Measurements from ENCODE around the gene TIMP3. TPM values are rescaled to one million over a fixed set of nuclear protein-coding genes. Genes with fewer than 3 reads are reported as not detected.

Gene TIMP3
- total RNA-seq, 1 donor from 2014 or later, result 116 TPM

- DNase-seq (ENCODE audit: low spot score), result no peak
- intact Hi-C loops (cut with DNase I), result loop anchor here (2.0 to 5.0 kb wide), 2 partner anchors 50 to 84 kb away; no protein-coding TSS in a partner anchor
These were observed 1.7 kb downstream of the TIMP3 start for GRCh38 chr22:32803020-32803737.

GRCh38 chr22:32803738-32804435 is 2.4 kb downstream of the TIMP3 start:
- DNase-seq (ENCODE audit: low spot score), result no peak
- intact Hi-C loops (cut with DNase I), result loop anchor here (2.0 to 5.0 kb wide), 2 partner anchors 49 to 83 kb away; no protein-coding TSS in a partner anchor

- intact Hi-C loops (cut with DNase I), result loop anchor here (5.0 kb wide), 1 partner anchor 83 kb away; no protein-coding TSS in a partner anchor
- DNase-seq (ENCODE audit: low spot score), result no peak
These were observed 3.2 kb downstream of the TIMP3 start for GRCh38 chr22:32804531-32805360.

- intact Hi-C loops (cut with DNase I), result no loop called here
- DNase-seq (ENCODE audit: low spot score), result no peak
These were observed 3.9 kb downstream of the TIMP3 start for GRCh38 chr22:32805361-32805881.

GRCh38 chr22:32806296-32806695 is 4.8 kb downstream of the TIMP3 start:
- intact Hi-C loops (cut with DNase I), result no loop called here
- DNase-seq (ENCODE audit: low spot score), result no peak

- intact Hi-C loops (cut with DNase I), result no loop called here
These were observed 6.5 kb downstream of the TIMP3 start for GRCh38 chr22:32808038-32808445.

GRCh38 chr22:32809786-32810554 is 8.5 kb downstream of the TIMP3 start:
- DNase-seq (ENCODE audit: low spot score), result no peak
- intact Hi-C loops (cut with DNase I), result no loop called here

More at GRCh38 chr22:32808038-32808445, 6.5 kb downstream of the TIMP3 start:
- no peak for DNase-seq (ENCODE audit: low spot score)

- intact Hi-C loops (cut with DNase I), result no loop called here
- no peak for DNase-seq (ENCODE audit: low spot score)
These were observed 9.1 kb downstream of the TIMP3 start for GRCh38 chr22:32810555-32811133.

GRCh38 chr22:32811788-32812545 is 10.5 kb downstream of the TIMP3 start:
- intact Hi-C loops (cut with DNase I), result no loop called here
- no peak for DNase-seq (ENCODE audit: low spot score)

GRCh38 chr22:32814285-32814860 is 12.9 kb downstream of the TIMP3 start:
- intact Hi-C loops (cut with DNase I), result no loop called here
- DNase-seq (ENCODE audit: low spot score), result no peak

GRCh38 chr22:32815059-32815458 is 13.6 kb downstream of the TIMP3 start:
- intact Hi-C loops (cut with DNase I), result no loop called here
- DNase-seq (ENCODE audit: low spot score), result no peak

GRCh38 chr22:32815943-32816342 is 14.4 kb downstream of the TIMP3 start:
- DNase-seq (ENCODE audit: low spot score), result no peak
- intact Hi-C loops (cut with DNase I), result no loop called here

GRCh38 chr22:32817137-32817730 is 15.7 kb downstream of the TIMP3 start:
- DNase-seq (ENCODE audit: low spot score), result no peak

GRCh38 chr22:32818446-32819115 is 17.1 kb downstream of the TIMP3 start:
- DNase-seq (ENCODE audit: low spot score), result no peak
- intact Hi-C loops (cut with DNase I), result no loop called here

More at GRCh38 chr22:32817137-32817730, 15.7 kb downstream of the TIMP3 start:
- intact Hi-C loops (cut with DNase I), result no loop called here

- intact Hi-C loops (cut with DNase I), result no loop called here
- DNase-seq (ENCODE audit: low spot score), result no peak
These were observed 17.6 kb downstream of the TIMP3 start for GRCh38 chr22:32819120-32819519.
